Effector memory CD4-positive, alpha-beta T cell (primary cell): ENCODE results near the gene TJP1.
"Not testable (repeated sequence)": the region's sequence is repeated elsewhere in the genome, so short reads cannot be mapped to it uniquely, and the experiment has no call there.

ENCODE experiments used
- DNase-seq, 3 donors: peaks; one replicate each; pipeline ENCODE4 v3.0.0-alpha.2; 2020
- H3K27ac ChIP-seq: 2 replicates; pipeline ENCODE4 v1.7.0; 2013; ENCODE audit warnings: mild to moderate bottlenecking, low read length, moderate library complexity; ENCODE audit not compliant: insufficient read depth, poor library complexity, severe bottlenecking
- H3K27me3 ChIP-seq: replicated peaks from 2 replicates; pipeline ENCODE4 v1.7.0; 2013; ENCODE audit warnings: mild to moderate bottlenecking, low read length; ENCODE audit not compliant: insufficient read depth, control insufficient read depth, poor library complexity, severe bottlenecking
- H3K36me3 ChIP-seq: 2 replicates; pipeline ENCODE4 v1.7.0; 2013; ENCODE audit warnings: mild to moderate bottlenecking, low read length, moderate library complexity; ENCODE audit not compliant: control insufficient read depth, insufficient read depth
- H3K4me1 ChIP-seq: 2 replicates; pipeline ENCODE4 v1.7.0; 2013; ENCODE audit warnings: low read length, mild to moderate bottlenecking; ENCODE audit not compliant: control insufficient read depth, insufficient read depth, poor library complexity, severe bottlenecking
- H3K4me3 ChIP-seq: 2 replicates; pipeline ENCODE4 v1.7.0; 2013; ENCODE audit warnings: low read length, low read depth, mild to moderate bottlenecking; ENCODE audit not compliant: insufficient read depth, poor library complexity, severe bottlenecking
- H3K9me3 ChIP-seq: 2 replicates; pipeline ENCODE4 v1.7.0; 2013; ENCODE audit warnings: mild to moderate bottlenecking, low read length, moderate library complexity; ENCODE audit not compliant: control insufficient read depth

Gene TJP1

DNA sequence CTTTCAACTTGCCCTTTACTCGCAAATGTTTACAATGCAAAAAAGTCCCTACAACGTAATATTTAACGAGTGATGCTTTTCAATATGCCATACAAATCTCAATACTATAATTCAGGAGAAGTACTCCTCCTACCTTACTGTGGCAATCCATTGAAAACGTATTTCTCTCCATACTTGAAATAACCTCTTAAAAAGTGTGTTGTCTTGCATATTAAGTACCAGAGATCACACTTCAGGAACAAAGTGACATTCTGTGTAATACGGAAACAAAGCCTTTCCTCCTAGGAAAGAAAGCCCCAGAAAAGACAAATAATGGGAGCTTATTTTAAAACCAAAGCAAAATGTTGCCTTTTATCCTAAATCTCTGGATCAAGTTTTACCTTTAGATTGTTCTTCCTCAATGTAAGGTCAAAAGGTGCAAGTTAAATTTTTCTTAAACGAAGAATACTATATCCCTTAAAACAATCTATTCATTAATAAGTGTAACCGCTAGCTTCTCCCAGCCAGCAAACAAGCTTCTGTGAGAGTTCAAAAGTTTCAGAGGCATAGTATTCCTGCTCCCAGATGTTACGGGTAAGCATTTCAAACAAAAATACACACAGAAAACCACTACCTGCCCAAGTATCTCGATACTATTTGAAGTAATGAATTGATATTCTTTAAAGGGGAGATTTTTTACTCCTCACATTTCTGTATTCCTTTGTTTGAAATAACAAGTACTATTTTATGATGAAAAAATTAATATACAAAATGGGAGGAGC lies 1.7 kb downstream of the TJP1 start:
- Histone ChIP-seq H3K4me3 (no peak overlapping the region), H3K27me3 (peaks cover 34% of the 10 kb centered on the region), H3K27ac (no peak overlapping the region), H3K9me3 (no peaks in the 10 kb centered on the region), H3K4me1 (peaks cover 7% of the 10 kb centered on the region), H3K36me3 (no peaks in the 10 kb centered on the region)
- DNase-seq = no peak

DNA sequence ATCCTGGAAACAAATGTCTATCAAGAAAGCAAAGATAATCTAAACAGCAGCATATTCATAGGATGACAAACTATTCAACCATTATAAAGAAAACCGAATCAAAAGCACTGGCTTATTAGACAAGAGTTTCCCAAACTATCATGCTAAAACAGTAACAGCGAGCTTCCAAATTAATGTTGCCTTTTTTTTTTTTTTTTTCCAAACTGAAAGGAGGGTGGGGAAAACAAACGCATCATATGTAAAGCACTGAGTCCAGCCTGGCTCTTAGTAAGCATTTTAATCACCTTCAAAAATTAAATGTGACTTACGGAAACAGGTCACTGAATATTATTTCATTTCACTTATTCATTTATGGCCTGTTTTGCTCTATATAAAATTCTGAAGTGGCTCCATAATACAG lies 2.3 kb downstream of the TJP1 start:
- no peaks in the 10 kb centered on the region for H3K9me3 ChIP-seq
- no peak overlapping the region for H3K4me3 ChIP-seq
- no peak overlapping the region for H3K27ac ChIP-seq
- peaks cover 4% of the 10 kb centered on the region for H3K4me1 ChIP-seq
- H3K27me3 ChIP-seq = peaks cover 34% of the 10 kb centered on the region
- no peak for DNase-seq
- no peaks in the 10 kb centered on the region for H3K36me3 ChIP-seq

GRCh38 chr15:29818141-29818540 lies 4.1 kb downstream of the TJP1 start:
- no peak overlapping the region for H3K4me3 ChIP-seq
- no peak overlapping the region for H3K27ac ChIP-seq
- no peaks in the 10 kb centered on the region for H3K9me3 ChIP-seq
- peaks cover 39% of the 10 kb centered on the region for H3K27me3 ChIP-seq
- H3K4me1 ChIP-seq = peaks cover 4% of the 10 kb centered on the region
- no peaks in the 10 kb centered on the region for H3K36me3 ChIP-seq
- no peak for DNase-seq

DNA sequence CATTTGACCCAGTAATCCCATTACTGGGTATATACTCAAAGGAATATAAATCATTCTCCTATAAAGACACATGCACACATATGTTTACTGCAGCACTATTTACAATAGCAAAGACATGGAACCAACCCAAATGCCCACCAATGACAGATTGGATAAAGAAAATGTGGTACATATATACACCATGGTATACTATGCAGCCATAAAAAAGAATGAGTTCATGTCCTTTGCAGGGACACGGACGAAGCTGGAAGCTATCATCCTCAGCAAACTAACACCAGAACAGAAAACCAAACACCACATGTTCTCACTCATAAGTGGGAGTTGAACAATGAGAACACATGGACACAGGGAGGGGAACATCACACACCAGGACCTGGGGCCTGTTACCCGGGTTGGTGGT lies 4.8 kb downstream of the TJP1 start:
- H3K9me3 ChIP-seq, H3K4me1 ChIP-seq, DNase-seq, H3K27ac ChIP-seq, H3K36me3 ChIP-seq, H3K4me3 ChIP-seq: not testable (repeated sequence)
- peaks cover 37% of the 10 kb centered on the region for H3K27me3 ChIP-seq

GRCh38 chr15:29815000-29815710 lies 7.1 kb downstream of the TJP1 start:
- Histone ChIP-seq H3K4me1 (no peaks in the 10 kb centered on the region), H3K36me3 (no peaks in the 10 kb centered on the region), H3K9me3 (no peaks in the 10 kb centered on the region), H3K4me3 (no peak overlapping the region), H3K27ac (no peak overlapping the region), H3K27me3 (peaks cover 20% of the 10 kb centered on the region)
- no peak for DNase-seq

- Histone ChIP-seq H3K9me3 (no peaks in the 10 kb centered on the region), H3K36me3 (no peaks in the 10 kb centered on the region), H3K27ac (no peak overlapping the region), H3K27me3 (peaks cover 9% of the 10 kb centered on the region), H3K4me3 (no peak overlapping the region), H3K4me1 (no peaks in the 10 kb centered on the region)
- no peak for DNase-seq
Measured at GRCh38 chr15:29813009-29813408, 9.3 kb downstream of the TJP1 start.

DNA sequence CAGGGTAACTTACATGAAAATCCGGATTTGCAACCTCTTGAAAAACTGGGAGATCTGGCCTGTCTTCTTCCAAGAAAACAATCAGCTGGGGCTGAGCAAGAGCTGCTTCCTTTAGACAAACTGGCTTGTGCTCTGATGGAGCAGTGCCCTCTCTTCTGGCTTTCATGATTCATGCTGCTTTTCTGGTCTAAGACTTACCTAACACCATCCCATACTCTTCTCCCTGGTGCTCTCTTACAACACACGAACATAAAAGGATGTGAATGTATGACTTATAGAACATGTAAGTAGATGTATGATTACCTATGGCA lies 9.9 kb downstream of the TJP1 start:
- no peak for DNase-seq
- no peak overlapping the region for H3K27ac ChIP-seq
- no peak overlapping the region for H3K4me3 ChIP-seq
- H3K9me3 ChIP-seq = no peaks in the 10 kb centered on the region
- no peaks in the 10 kb centered on the region for H3K4me1 ChIP-seq
- peaks cover 9% of the 10 kb centered on the region for H3K27me3 ChIP-seq
- no peaks in the 10 kb centered on the region for H3K36me3 ChIP-seq

- Histone ChIP-seq H3K36me3 (no peaks in the 10 kb centered on the region), H3K27me3 (peaks cover 9% of the 10 kb centered on the region), H3K27ac (no peak overlapping the region), H3K4me3 (no peak overlapping the region), H3K4me1 (no peaks in the 10 kb centered on the region), H3K9me3 (no peaks in the 10 kb centered on the region)
- DNase-seq = no peak
Measured at GRCh38 chr15:29811691-29812383, 10.4 kb downstream of the TJP1 start.

- no peak overlapping the region for H3K4me3 ChIP-seq
- H3K9me3 ChIP-seq = no peaks in the 10 kb centered on the region
- DNase-seq = no peak
- H3K4me1 ChIP-seq = no peaks in the 10 kb centered on the region
- H3K27ac ChIP-seq = no peak overlapping the region
- H3K36me3 ChIP-seq = no peaks in the 10 kb centered on the region
- no peaks in the 10 kb centered on the region for H3K27me3 ChIP-seq
Measured at GRCh38 chr15:29805708-29806104, 16.6 kb downstream of the TJP1 start.

- DNase-seq = no peak
- Histone ChIP-seq H3K4me1 (no peaks in the 10 kb centered on the region), H3K27ac (no peak overlapping the region), H3K9me3 (no peaks in the 10 kb centered on the region), H3K27me3 (no peaks in the 10 kb centered on the region), H3K4me3 (no peak overlapping the region), H3K36me3 (no peaks in the 10 kb centered on the region)
Measured at GRCh38 chr15:29805043-29805707, 17.1 kb downstream of the TJP1 start.
